Neural progenitor cell (in vitro differentiated cells): ENCODE measurements around the gene PEF1. TPM values are rescaled to one million over a fixed set of nuclear protein-coding genes. Genes with fewer than 3 reads are reported as not detected.

Experiments used
- DNase-seq: peaks from one replicate; pipeline ENCODE4 v3.0.0-alpha.2; 2016; ENCODE audit warnings: low spot score
- H2AFZ ChIP-seq: fragments of 200-600 bp; sonication (generic); replicated peaks from 2 replicates; pipeline ENCODE4 v1.6.1; 2016; ENCODE audit warnings: antibody characterized with exemption
- H3F3A ChIP-seq: fragments of 200-600 bp; sonication (generic); 2 replicates; pipeline ENCODE4 v1.6.1; 2016; ENCODE audit warnings: antibody characterized with exemption, low read depth
- H3K27ac ChIP-seq: fragments of 200-600 bp; sonication (generic); 2 replicates; pipeline ENCODE4 v1.5.1; 2016; ENCODE audit warnings: mild to moderate bottlenecking
- H3K27me3 ChIP-seq: fragments of 200-600 bp; sonication (generic); 2 replicates; pipeline ENCODE4 v1.6.1; 2016; ENCODE audit warnings: mild to moderate bottlenecking, moderate library complexity
- H3K36me3 ChIP-seq: fragments of 200-600 bp; sonication (generic); 2 replicates; pipeline ENCODE4 v1.5.1; 2016
- H3K4me1 ChIP-seq: fragments of 200-600 bp; sonication (generic); 2 replicates; pipeline ENCODE4 v1.6.1; 2016; ENCODE audit warnings: mixed run types
- H3K4me2 ChIP-seq: fragments of 200-600 bp; sonication (generic); 2 replicates; pipeline ENCODE4 v1.6.1; 2016
- H3K4me3 ChIP-seq: fragments of 200-600 bp; sonication (generic); 2 replicates; pipeline ENCODE4 v1.5.1; 2016
- H3K79me2 ChIP-seq: fragments of 200-600 bp; sonication (generic); 2 replicates; pipeline ENCODE4 v1.6.1; 2016; ENCODE audit warnings: low read depth
- H3K9ac ChIP-seq: fragments of 200-600 bp; sonication (generic); 2 replicates; pipeline ENCODE4 v1.6.1; 2016
- H3K9me3 ChIP-seq: fragments of 200-600 bp; sonication (generic); 2 replicates; pipeline ENCODE4 v1.5.1; 2016; ENCODE audit warnings: low read depth
- H4K20me1 ChIP-seq: fragments of 200-600 bp; sonication (generic); 2 replicates; pipeline ENCODE4 v1.6.1; 2016; ENCODE audit warnings: low read depth
- H3K27ac Mint-ChIP-seq: 3 replicates; pipeline ENCODE4 v1.8.0; 2021; ENCODE audit warnings: mixed read lengths
- H3K27me3 Mint-ChIP-seq: 2 replicates; pipeline ENCODE4 v1.8.0; 2022; ENCODE audit warnings: low read depth, mild to moderate bottlenecking, inconsistent platforms, moderate library complexity, mixed read lengths; ENCODE audit not compliant: insufficient read depth
- H3K36me3 Mint-ChIP-seq: 3 replicates; pipeline ENCODE4 v1.8.0; 2021; ENCODE audit warnings: mixed read lengths
- H3K4me1 Mint-ChIP-seq: 3 replicates; pipeline ENCODE4 v1.8.0; 2021; ENCODE audit warnings: mixed read lengths
- H3K4me3 Mint-ChIP-seq: 3 replicates; pipeline ENCODE4 v1.8.0; 2021; ENCODE audit warnings: mild to moderate bottlenecking, moderate library complexity, mixed read lengths
- H3K9me3 Mint-ChIP-seq: 3 replicates; pipeline ENCODE4 v1.8.0; 2020; ENCODE audit warnings: mixed read lengths
- CTCF ChIP-seq: fragments of 200-600 bp; sonication (generic); IDR thresholded peaks from 2 replicates; pipeline ENCODE4 v1.5.1; 2017; ENCODE audit warnings: antibody characterized with exemption, mild to moderate bottlenecking
- EZH2 ChIP-seq: fragments of 200-600 bp; sonication (generic); IDR thresholded peaks from 2 replicates; pipeline ENCODE4 v1.6.1; 2017; ENCODE audit warnings: antibody characterized with exemption, mild to moderate bottlenecking, moderate library complexity
- EZH2phosphoT487 ChIP-seq: fragments of 200-600 bp; sonication (generic); IDR thresholded peaks from 2 replicates; pipeline ENCODE4 v1.6.1; 2017; ENCODE audit warnings: antibody characterized with exemption
- total RNA-seq: library from RNA; depleted of rRNA; stranded (reverse); fragments of >200 nt; gene quantifications from 2 replicates; pipeline ENCODE4 v1.2.3, GENCODE V29; 2015; ENCODE audit warnings: low replicate concordance

Gene PEF1
- total RNA-seq, 1 donor from 2014 or later: 30.7 TPM

GRCh38 chr1:31592132-31592531 lies 52.5 kb downstream of the PEF1 start:
- Histone ChIP-seq H3K27me3 (peaks cover 58% of the 10 kb centered on the region), H3K9me3 (no peaks in the 10 kb centered on the region), H3K4me1 (no peaks in the 10 kb centered on the region), H3K79me2 (no peaks in the 10 kb centered on the region), H3F3A (peaks cover 4% of the 10 kb centered on the region), H3K36me3 (no peaks in the 10 kb centered on the region), H3K4me3 (no peak overlapping the region), H3K27ac (no peak overlapping the region), H3K9ac (no peak overlapping the region), H4K20me1 (peaks cover 3% of the 10 kb centered on the region), H2AFZ (no peak overlapping the region), H3K4me2 (no peak overlapping the region)
- TF ChIP-seq CTCF (no peak), EZH2phosphoT487 (no peak), EZH2 (no peak)
- DNase-seq: no peak
- peaks cover 9% of the 10 kb centered on the region for H3K4me1 Mint-ChIP-seq
- no peaks in the 10 kb centered on the region for H3K9me3 Mint-ChIP-seq
- H3K27ac Mint-ChIP-seq: no peak overlapping the region
- no peak overlapping the region for H3K4me3 Mint-ChIP-seq
- no peaks in the 10 kb centered on the region for H3K36me3 Mint-ChIP-seq
- H3K27me3 Mint-ChIP-seq: peaks cover 25% of the 10 kb centered on the region

GRCh38 chr1:31591425-31592093 lies 53.1 kb downstream of the PEF1 start:
- Histone ChIP-seq H2AFZ (no peak overlapping the region), H3K4me1 (no peaks in the 10 kb centered on the region), H4K20me1 (peaks cover 3% of the 10 kb centered on the region), H3K36me3 (no peaks in the 10 kb centered on the region), H3F3A (peaks cover 4% of the 10 kb centered on the region), H3K27ac (no peak overlapping the region), H3K9me3 (no peaks in the 10 kb centered on the region), H3K27me3 (peaks cover 58% of the 10 kb centered on the region), H3K4me2 (no peak overlapping the region), H3K4me3 (no peak overlapping the region), H3K9ac (no peak overlapping the region), H3K79me2 (no peaks in the 10 kb centered on the region)
- Mint-ChIP-seq H3K9me3 (no peaks in the 10 kb centered on the region), H3K36me3 (no peaks in the 10 kb centered on the region), H3K4me1 (peaks cover 8% of the 10 kb centered on the region), H3K4me3 (no peak overlapping the region), H3K27ac (no peak overlapping the region), H3K27me3 (peaks cover 25% of the 10 kb centered on the region)
- DNase-seq: no peak
- TF ChIP-seq EZH2 (no peak), CTCF (no peak), EZH2phosphoT487 (no peak)

- peak overlapping the region; percentile 42 for H3K4me3 ChIP-seq
Measured at GRCh38 chr1:31588751-31589515, 55.7 kb downstream of the PEF1 start.

More at GRCh38 chr1:31588751-31589515, 55.7 kb downstream of the PEF1 start:
- Mint-ChIP-seq H3K4me3 (no peak overlapping the region), H3K4me1 (peaks cover 3% of the 10 kb centered on the region), H3K9me3 (no peaks in the 10 kb centered on the region), H3K36me3 (no peaks in the 10 kb centered on the region), H3K27ac (no peak overlapping the region), H3K27me3 (peaks cover 22% of the 10 kb centered on the region)
- Histone ChIP-seq H3K79me2 (no peaks in the 10 kb centered on the region), H3K4me2 (peak overlapping the region; percentile 73), H2AFZ (peak overlapping the region; percentile 85), H3K27me3 (peaks cover 58% of the 10 kb centered on the region), H3K9ac (no peak overlapping the region), H3K27ac (no peak overlapping the region), H3K4me1 (no peaks in the 10 kb centered on the region), H3K36me3 (no peaks in the 10 kb centered on the region), H3K9me3 (no peaks in the 10 kb centered on the region), H3F3A (peaks cover 4% of the 10 kb centered on the region), H4K20me1 (peaks cover 3% of the 10 kb centered on the region)
- peak; percentile 51 for DNase-seq
- TF ChIP-seq EZH2 (peak; percentile 83), EZH2phosphoT487 (peak; percentile 74), CTCF (no peak)
